T follicular helper cell (primary cell): ENCODE data around the gene USH1C.

ENCODE experiments used
- DNase-seq: peaks from one replicate; pipeline ENCODE4 v3.0.0-alpha.2; 2020; ENCODE audit warnings: low read depth

The USH1C gene

DNA sequence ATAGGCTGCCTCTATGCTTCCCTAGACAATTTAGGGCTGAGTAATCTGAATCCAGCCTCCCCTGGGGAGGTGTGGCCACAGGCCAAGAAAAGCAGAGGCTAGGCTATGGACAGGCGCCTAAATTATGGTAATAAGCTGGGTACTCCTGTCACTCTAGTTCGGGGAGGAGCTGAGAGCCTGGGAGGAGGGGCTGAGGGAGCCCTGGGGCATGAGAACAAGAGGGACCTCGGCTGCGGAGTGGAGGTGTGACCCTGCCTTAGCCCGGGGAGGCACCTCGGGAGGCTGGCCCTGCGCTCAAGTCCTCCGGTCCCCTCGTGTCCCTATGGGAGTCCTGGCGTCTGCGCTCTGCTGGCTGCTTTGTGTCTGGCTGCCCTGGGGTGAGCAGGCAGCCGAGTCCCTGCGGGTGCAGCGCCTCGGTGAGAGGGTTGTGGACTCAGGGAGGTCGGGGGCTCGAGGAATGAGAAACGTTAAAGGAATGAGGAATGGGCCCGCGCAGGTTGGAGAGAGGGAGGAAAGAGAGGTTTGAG is 2.9 kb upstream of the USH1C start, which contains the start of gene OTOG:
Gene OTOG (plus strand): TSS at position 209 of the 527 bp plus-strand sequence. CDS start 114 bp downstream, at position 323.
- DNase-seq, result no peak

DNA sequence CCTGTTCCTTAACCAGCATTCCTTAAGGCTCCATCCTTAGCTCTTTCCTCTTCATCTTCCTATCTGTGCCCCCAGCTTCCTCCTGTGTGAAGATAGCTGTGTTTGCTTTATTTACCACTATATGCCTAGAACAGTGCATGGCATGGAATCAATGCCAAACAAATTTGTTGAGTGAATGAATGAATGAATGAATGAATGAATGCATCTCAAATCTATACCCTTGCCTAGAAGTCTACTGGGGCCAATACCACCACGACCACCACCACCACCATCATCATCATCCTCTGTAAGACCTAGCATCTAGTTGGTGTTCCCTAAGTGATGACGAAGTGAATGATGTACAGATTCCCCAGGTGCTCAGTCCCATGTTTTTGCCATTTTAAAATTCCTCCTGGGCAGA is 2.0 kb upstream of the USH1C start:
- DNase-seq, result no peak

DNA sequence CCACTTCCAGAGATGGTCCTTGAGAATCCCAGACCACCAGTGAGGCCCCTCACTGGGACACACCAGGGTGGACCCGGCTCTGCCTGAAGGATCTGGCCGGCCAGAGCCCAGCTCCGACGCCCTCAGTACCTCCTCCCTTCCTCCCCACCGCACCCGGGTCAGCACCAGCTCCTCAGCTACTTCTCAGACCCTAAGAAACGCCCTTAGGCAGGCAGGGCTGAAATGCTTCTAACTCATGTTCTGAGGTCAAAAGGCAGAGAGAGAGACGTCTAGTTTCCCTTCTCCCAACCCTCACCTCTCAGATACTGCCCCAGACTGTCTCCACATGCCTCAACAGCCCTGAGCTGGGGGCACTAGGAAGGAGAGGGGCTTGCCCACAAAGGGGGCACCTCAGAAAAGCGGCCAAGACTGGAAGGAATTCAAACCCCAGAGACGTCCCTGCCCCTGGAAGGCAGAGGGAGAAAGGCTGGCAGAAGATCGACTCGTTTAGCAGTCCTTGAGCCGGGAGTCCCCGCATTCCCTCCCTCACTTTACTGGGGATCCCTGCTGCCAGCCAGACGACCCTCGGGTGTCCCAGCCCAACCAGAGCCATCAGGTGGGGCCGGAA is 539 bp downstream of the USH1C start:
- no peak for DNase-seq

DNA sequence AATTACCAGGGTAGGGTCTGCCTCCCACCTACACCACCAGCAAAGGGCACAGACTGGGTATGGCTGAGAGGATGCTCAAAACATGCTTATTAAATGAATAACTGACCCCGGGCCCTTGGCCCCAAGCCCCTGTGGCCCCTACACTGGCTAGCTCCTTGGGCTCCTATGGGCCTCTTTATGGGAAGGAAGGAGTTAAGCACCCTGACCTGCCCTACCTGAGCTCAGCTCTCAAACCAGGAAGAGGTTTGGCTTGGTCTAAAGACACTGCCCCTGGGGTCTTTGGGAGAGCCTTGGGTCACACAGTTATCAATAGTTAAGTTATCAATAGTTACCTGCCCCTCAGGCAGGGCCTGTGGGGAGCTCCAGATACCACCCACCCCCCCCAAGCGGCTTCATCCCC is 1.2 kb downstream of the USH1C start:
- no peak for DNase-seq

DNA sequence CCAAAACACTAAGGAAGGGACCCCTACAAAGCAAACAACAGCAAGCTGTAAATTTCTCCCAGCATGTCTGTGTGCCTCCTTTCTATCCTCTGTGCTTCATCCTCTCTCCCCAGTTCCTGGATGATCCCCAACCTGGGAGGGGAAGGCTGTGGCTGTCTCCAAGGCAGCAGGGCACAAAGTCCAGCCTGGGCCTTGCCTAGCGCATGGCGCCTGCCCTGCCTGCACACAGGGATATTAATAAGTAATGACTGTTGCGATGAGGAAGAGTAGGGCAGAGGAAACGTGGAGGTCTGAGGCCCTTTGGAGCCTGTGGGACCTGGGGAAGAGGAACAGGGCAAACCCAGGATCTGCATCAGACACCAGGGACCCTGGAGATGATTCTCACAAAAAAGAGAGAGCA is 2.0 kb downstream of the USH1C start:
- DNase-seq, result no peak

DNA sequence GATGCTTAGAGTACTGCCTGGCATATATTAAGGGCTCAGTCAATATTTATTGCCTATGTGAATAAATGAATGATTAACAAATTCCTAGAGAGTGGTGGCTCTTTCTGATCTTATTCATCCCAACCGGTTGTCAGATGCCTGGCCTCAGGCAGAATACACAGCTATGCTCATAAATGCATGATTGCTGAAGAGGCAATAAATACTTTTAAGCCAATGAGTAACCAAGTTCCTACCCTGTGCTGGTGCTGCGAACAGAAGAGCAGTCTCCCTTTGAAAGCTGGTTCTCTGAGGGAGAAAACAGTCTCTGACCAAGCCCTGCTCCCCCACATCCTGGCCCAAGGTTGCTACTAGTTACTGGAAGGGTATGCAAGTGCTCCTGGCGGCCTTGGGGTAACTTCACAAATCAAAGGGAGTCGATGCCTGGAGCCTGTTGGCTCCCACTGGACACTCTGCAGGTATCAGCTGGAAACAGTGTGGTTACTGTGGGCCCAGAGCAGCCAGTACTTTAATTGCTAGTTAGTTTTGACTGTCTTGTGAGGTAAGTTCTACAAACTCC is 2.8 kb downstream of the USH1C start:
- no peak for DNase-seq

DNA sequence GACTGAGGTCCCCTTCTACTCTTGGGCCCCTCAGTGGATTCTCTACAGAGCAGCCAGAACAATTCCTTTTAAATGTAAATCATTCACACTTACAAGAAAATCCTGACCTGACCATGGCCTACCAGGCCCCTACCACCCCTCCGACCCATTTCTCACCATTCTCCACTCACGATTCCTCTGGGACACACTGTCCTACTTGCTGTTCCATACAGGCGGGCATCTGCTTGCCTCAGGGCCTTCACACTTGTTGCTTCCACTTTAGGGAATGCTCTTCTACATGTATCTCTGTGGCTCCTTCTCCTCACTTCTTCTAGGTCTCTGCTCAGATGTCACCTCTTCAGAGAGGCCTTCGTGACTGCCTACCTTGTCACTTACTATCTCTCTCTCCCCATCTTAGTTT is 3.4 kb downstream of the USH1C start:
- DNase-seq, result no peak

DNA sequence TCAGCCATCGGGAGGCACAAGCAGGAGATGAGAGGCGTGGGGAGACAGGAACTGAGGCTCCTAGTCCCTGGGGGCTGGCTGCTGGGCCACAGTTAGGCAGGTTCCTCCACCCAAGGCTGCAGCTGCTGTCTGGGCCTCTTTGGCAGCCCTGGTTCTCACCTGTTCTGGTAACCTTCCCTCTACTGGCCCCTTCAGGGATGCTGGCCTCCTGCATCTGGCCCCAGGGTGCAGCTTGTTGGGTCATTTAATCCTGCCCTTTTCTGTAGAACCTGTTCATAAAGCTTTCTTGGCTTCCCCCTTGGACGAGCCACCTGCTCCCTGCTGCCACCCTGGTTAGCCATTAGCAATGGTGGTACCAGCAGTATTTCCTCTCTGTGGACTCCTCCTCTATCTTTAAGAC is 5.5 kb downstream of the USH1C start:
- no peak for DNase-seq

DNA sequence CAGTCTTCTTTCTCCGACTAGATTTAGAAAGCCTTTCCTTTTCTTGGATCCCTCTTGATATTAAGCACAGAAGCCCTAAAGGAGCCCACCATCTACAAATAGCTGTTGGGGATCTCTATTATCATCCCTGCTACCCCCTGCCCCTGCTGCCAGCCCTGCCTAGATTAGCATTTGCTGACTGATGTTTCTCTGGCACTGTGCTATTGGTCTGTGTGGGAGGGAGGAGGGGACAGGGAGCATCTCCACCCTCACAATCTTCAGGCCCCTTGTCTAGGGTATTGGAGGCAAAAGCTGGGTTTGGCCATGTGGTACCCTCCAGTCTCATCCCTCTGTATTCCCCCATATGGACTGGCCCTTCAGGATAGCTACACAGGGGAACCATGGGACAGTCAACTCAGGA is 6.2 kb downstream of the USH1C start:
- DNase-seq, result no peak

DNA sequence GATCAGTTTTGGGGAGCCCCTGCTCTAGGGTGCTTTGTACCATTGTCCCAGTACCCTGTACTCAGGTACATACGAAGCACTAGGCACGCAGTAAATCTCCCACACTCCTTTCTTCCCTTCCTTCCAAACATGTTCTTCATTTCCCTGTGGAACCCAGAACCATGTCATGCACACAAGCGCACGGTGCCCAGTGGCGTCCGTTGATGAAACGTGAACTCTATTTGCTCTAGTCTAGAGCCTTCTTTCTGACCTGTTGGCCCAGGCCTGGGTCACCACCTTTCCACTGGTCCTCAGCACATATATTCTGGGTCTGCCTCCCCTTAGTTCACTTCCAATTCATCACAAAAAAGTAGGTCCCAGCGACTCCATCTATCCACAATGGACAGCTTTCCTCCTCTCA is 7.0 kb downstream of the USH1C start:
- no peak for DNase-seq

DNA sequence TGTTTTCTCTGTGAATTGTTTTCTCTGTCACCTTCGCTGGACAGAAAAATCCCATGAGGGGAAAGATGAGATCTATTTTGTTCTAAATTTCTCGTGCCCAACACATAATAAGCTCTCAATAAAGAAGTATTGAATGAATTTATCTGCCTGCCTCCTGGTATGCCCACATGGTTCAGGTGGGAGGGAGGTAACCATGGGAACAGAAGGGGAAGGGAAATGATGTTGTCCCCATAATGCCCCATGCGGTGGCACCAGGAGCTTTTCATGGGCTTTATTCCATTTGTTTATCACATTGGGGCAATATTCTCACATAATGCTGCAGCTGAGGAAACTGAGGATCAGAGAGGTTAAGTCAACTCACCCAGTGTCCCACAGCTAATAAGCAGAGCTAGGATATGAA is 8.7 kb downstream of the USH1C start:
- no peak for DNase-seq

DNA sequence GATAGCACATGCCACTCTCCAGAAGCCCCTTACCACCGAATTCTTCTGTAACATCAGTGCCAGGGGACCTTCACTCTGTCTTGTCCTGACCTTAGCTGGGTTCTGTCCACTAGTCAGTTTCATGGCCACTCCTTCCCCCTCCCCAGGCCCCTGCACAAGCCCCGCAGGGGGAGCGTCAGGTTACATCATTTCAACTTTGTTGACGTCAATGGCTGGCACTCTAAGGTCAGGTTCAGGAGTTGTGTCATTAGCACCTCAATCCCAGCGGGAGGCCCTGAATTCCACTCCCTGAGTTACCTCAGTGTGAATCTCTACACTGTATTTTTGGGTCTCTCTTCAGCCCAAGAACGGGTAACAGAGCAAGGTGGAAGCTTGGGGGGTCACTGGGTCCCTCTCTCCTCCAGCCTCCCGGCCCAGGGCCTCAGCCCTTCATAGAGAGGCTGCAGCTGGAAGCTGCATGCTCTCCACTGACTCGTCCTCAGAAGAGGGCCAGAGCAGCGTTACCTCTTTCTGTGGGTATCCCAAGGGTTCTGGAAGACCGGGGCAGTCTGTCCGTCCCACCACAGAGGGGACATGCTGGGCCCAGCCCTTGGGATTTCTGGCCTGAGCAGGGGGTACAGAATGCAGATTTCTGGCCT is 10.3 kb downstream of the USH1C start:
- no peak for DNase-seq

DNA sequence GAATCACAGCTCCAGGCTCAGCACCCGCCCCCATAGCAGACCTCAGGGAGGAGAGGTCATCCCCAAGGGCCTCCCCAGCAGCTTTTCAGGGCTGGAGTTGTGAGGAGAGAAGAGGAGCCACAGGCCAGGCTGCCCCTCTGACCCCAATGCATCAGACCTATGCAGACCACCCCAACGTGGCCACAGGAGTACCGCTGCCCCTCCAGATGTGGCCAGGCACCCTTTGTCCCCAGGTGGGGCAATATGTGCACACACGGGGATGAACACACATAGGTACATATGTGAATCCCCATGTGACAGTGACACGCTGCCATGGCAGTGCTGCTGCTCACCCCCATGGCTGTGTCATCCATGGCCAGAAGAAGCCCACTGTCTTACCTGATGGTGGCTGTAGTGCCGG is 10.9 kb downstream of the USH1C start:
- no peak for DNase-seq

DNA sequence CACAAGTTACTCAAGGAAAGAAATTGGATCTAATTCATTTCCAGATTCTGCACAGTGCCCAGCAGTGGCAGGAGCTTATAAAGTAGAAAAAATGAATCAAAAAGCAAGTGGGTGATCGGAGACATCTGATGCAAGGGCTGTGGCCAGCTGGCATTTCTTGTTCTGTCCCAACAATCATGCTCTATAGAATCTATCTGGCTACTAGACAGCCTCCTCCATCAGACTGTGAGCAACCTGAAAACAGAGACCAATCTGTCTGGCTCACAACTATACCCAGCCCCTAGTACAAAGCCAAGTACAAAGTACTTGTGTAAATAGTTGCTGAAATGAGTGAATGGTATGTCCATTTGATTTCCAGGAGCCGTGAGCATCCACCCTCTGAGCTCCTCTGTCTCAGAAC is 11.4 kb downstream of the USH1C start:
- DNase-seq, result no peak

DNA sequence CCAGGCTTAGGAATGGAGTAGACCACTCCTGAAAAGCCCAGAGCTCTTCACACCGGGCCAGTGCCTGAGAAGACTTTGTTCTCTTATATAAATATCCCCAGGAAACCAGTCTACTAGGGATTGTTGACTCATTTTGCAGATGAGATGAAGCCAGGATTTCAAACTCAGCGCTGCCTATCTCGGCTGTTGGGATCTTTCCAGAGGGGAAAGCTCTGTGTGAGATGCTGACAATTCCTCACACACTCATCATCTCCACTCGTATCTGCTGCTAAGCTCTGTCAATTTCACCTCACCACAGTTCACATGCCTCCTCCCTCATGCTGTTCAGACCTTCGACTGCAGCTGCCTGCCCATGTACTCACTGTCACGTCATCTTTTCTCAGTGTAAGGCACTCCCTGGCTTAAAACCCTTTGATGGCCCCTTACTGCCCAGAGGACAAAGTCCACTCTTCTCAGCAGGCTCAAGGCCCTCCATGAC is 12.5 kb downstream of the USH1C start:
- DNase-seq, result no peak

DNA sequence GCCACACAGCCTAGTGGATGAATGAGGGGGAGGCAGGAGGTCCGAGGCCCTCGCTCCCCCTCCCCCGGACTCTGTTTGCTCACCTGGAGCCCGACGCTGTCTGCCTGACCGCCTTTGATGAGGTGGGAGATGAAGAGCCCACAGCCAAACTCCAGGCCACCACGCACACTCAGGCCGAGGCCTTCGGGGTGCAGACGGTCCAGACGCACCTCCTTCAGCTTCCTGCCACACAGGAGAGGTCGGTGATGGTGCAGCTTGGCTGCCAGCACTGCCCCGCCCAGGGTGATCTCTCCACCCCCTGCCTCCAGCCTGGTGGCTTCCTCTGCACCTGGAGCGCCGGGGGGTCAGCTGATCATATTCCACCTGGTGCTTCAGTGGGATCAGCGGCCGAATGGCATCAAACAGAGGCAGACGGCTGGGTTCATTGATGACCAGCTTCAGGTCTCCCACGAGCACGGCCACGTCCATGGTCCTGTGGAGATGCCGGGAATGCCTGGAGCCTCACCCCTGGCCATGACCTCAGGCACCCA is 13.1 kb downstream of the USH1C start:
- DNase-seq, result no peak

DNA sequence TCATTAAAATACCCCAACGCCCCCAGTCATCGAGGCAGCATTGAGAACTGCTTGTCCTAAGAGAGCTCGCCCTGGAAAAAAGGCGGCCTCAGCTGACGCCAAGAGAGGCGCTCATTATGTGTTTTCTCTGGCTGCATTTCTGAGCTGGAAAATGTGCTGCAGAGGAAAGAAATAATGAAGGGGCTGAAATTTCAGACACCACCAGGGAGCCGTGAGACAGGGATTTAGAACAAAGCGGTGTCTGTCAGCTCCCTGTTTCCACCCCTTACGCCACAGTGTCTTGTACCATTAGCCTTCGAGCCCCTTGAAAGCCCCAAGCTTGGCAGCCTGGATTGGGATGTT is 14.4 kb downstream of the USH1C start:
- no peak for DNase-seq

DNA sequence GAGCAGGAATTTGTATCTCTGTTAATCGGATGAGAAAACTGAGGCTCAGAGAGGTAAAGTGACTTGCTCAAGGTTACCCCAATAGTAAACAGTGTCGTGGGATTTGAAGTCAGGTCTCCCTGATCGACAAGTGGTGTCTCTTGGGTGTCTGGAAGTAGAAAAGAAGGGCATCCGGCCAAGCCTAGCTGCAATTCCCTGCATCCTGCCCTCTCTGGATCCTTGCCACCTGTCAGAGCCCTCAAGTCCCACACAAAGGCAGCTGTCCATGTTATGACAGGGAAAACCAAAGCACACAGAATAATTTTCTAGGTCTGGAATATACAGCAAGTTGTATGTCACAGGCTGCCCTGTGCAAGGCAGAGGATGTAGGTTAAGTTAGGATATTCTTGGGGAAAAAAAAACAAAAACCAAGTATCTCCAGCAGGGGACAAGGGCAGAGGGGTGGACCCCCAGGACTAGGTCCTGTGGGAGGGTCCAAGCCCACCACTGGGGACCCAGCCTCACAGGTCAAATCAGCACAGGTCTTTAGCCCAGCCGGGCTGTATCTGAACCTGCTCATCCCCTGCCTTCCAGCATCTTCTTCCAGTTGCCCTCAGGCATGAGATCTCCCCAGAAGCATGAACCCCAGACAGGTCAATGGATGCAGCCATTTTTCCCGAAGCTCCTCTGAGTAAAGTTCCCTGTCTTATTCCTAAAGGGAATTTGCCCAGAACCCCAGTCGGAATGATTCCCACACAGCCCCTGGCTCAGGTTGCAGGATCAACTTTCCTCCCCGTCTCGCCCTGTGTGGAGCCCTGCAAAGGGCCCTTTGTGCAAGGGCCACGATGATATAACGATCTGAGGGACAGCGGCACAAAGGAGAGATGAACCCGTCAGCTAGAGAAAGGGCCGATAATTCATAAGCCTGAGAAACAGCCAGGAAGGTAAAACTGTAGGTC is 15.0 kb downstream of the USH1C start:
- DNase-seq, result no peak

DNA sequence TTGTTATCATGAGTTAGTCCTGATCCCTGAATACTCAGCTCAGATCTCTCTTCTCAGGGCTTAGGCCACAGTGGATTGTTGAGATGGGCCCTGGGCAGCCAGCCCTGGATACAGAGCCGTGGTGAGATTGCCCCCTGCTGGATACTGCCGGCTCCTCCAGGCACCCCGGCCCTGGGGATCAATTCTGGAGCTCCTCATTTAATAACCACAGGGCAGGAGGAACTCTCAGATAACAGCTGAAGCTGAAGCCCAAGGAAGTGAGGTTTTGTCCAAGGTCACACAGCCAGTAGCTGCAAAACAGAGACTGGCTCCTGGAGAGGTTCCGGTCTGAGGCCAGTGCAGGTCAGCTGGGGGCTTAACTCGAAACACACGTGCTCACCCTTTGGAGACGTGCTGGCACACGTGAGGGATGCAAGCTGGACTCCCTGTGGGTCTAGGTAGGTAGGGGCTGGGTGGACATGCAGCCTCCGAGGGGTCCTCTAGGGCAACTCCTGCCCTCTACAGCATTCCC is 16.0 kb downstream of the USH1C start:
- DNase-seq, result no peak

DNA sequence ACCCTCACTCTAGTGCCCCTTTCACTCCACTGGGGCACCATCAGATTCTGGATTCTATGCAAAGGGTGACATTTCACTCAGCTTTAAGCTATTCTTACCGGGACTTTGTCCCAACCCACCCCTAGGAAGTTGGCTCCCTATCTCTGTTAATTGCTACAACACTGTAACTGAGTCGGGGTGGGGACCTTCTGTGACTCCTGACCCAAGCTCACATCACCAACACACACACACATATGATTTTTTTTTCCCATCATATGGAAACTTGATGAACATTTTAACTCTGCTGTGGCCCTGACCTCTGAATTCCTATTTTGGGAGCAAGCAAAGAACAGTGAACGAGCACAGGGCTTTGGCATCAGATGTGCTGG is 16.6 kb downstream of the USH1C start:
- no peak for DNase-seq

DNA sequence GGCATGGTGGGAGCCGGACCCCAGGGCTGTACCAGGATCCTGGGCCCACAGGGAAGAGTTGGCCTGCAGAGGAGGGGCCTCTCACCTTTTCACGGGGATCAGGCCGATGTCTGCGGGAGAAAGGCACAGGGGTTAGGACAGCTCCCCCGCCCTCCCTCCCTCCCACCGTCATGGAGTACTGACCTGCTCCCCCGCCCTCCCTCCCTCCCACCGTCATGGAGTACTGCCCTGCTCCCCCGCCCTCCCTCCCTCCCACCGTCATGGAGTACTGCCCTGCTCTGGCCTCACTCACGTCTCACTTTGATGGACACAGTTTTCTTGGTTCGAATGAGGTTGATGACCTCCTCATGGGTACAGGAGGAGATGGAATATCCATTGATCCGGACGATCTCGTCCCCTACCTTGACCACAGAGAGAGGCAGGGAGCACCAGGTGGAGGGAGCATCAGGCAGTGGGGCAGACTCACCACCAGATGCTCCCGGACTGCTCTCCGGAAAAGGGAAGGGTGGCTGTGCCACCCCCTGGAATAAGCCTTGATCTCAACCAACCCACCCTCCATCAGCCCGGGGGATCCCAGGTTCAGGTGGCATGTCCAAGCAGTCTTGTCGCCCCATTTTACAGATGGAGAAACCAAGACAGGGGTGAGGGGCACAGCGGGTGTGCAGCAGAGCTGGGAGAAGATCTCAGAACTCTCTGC is 17.1 kb downstream of the USH1C start:
- no peak for DNase-seq
